Rectal smooth muscle tissue (tissue), 1 donor: ENCODE data around the gene CARD8.
"Not testable (repeated sequence)": the region's sequence is repeated elsewhere in the genome, so short reads cannot be mapped to it uniquely, and the experiment has no call there.

Source experiments
- H3K27ac ChIP-seq: one replicate; pipeline ENCODE4 v1.7.0; 2013; ENCODE audit warnings: low read depth, low read length, inconsistent platforms
- H3K27me3 ChIP-seq: one replicate; pipeline ENCODE4 v1.7.0; 2013; ENCODE audit warnings: low read length; ENCODE audit not compliant: control insufficient read depth, insufficient read depth
- H3K36me3 ChIP-seq: one replicate; pipeline ENCODE4 v1.7.0; 2013; ENCODE audit warnings: low read length; ENCODE audit not compliant: control insufficient read depth, insufficient read depth
- H3K4me1 ChIP-seq: one replicate; pipeline ENCODE4 v1.7.0; 2013; ENCODE audit warnings: low read length; ENCODE audit not compliant: control insufficient read depth, insufficient read depth
- H3K4me3 ChIP-seq: one replicate; pipeline ENCODE4 v1.7.0; 2013; ENCODE audit warnings: low read length
- H3K9ac ChIP-seq: one replicate; pipeline ENCODE4 v1.7.0; 2013; ENCODE audit warnings: low read length

The CARD8 gene

GRCh38 chr19:48290401-48290770 lies 34.7 kb upstream of the CARD8 start:
- Histone ChIP-seq H3K27ac (no peak overlapping the region), H3K27me3 (no peaks in the 10 kb centered on the region), H3K9ac (no peak overlapping the region), H3K4me1 (no peaks in the 10 kb centered on the region), H3K36me3 (peaks cover 2% of the 10 kb centered on the region), H3K4me3 (no peak overlapping the region)

- Histone ChIP-seq H3K27ac (no peak overlapping the region), H3K27me3 (no peaks in the 10 kb centered on the region), H3K36me3 (peaks cover 2% of the 10 kb centered on the region), H3K4me1 (no peaks in the 10 kb centered on the region), H3K9ac (no peak overlapping the region), H3K4me3 (no peak overlapping the region)
These were observed 32.0 kb upstream of the CARD8 start for GRCh38 chr19:48287748-48288147.

GRCh38 chr19:48284896-48285295 lies 29.2 kb upstream of the CARD8 start:
- H3K27ac ChIP-seq, result no peak overlapping the region

GRCh38 chr19:48283908-48284307 lies 28.2 kb upstream of the CARD8 start:
- Histone ChIP-seq H3K4me3 (no peak overlapping the region), H3K27me3 (no peaks in the 10 kb centered on the region), H3K36me3 (peaks cover 2% of the 10 kb centered on the region), H3K9ac (no peak overlapping the region), H3K4me1 (no peaks in the 10 kb centered on the region), H3K27ac (no peak overlapping the region)

More at GRCh38 chr19:48284896-48285295, 29.2 kb upstream of the CARD8 start:
- no peaks in the 10 kb centered on the region for H3K27me3 ChIP-seq
- H3K36me3 ChIP-seq, result peaks cover 2% of the 10 kb centered on the region
- H3K4me3 ChIP-seq, result no peak overlapping the region
- no peaks in the 10 kb centered on the region for H3K4me1 ChIP-seq
- no peak overlapping the region for H3K9ac ChIP-seq

GRCh38 chr19:48279747-48280146 lies 24.0 kb upstream of the CARD8 start:
- H3K4me3 ChIP-seq, result no peak overlapping the region
- no peaks in the 10 kb centered on the region for H3K4me1 ChIP-seq
- no peaks in the 10 kb centered on the region for H3K36me3 ChIP-seq
- no peak overlapping the region for H3K9ac ChIP-seq
- no peak overlapping the region for H3K27ac ChIP-seq
- H3K27me3 ChIP-seq, result no peaks in the 10 kb centered on the region

- Histone ChIP-seq H3K36me3 (no peaks in the 10 kb centered on the region), H3K27ac (no peak overlapping the region), H3K4me1 (no peaks in the 10 kb centered on the region), H3K4me3 (no peak overlapping the region), H3K27me3 (no peaks in the 10 kb centered on the region), H3K9ac (no peak overlapping the region)
These were observed 19.2 kb upstream of the CARD8 start for GRCh38 chr19:48274938-48275337.

- Histone ChIP-seq H3K4me3 (no peak overlapping the region), H3K36me3 (no peaks in the 10 kb centered on the region), H3K9ac (no peak overlapping the region), H3K4me1 (no peaks in the 10 kb centered on the region), H3K27ac (no peak overlapping the region), H3K27me3 (no peaks in the 10 kb centered on the region)
These were observed 18.5 kb upstream of the CARD8 start for GRCh38 chr19:48274173-48274572.

GRCh38 chr19:48271531-48272151 lies 15.9 kb upstream of the CARD8 start:
- Histone ChIP-seq H3K4me1 (no peaks in the 10 kb centered on the region), H3K27ac (no peak overlapping the region), H3K4me3 (peak overlapping the region; percentile 66), H3K36me3 (no peaks in the 10 kb centered on the region), H3K27me3 (no peaks in the 10 kb centered on the region), H3K9ac (no peak overlapping the region)

DNA sequence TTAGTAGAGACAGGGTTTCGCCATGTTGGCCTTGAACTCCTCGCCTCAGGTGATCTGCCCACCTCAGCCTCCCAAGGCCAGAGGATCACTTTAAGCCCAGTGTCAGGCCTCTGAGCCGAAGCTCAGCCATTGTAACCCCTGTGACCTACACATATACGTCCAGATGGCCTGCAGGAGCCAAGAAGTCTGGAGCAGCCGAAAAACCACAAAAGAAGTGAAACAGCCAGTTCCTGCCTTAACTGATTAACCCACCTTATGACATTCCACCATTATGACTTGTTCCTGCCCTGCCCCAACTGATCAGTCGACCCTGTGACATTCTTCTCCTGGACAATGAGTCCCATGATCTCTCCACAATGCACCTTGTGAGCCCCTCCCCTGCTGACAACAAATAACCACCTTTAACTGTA lies 13.9 kb upstream of the CARD8 start:
- not testable (repeated sequence) for H3K9ac ChIP-seq, H3K4me1 ChIP-seq, H3K4me3 ChIP-seq, H3K27me3 ChIP-seq, H3K36me3 ChIP-seq, H3K27ac ChIP-seq

DNA sequence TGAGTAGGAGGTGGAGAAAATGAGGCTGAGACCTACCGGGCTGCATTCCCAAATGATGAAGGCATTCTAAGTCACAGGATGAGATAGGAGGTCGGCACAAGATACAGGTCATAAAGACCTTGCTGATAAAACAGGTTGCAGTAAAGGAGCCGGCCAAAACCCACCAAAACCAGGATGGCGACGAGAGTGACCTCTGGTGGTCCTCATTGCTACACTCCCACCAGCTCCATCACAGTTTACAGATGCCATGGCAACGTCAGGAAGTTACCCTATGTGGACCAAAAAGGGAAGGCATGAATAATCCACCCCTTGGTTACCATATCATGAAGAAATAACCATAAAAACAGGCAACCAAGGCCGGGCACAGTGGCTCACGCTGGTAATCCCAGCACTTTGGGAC lies 9.6 kb upstream of the CARD8 start:
- H3K27me3 ChIP-seq, result not testable (repeated sequence)

GRCh38 chr19:48260359-48260714 lies 4.6 kb upstream of the CARD8 start:
- H3K9ac ChIP-seq, H3K27ac ChIP-seq, H3K27me3 ChIP-seq, H3K4me3 ChIP-seq, H3K36me3 ChIP-seq, H3K4me1 ChIP-seq: not testable (repeated sequence)

More for the DNA sequence above, 9.6 kb upstream of the CARD8 start:
- H3K9ac ChIP-seq, H3K27ac ChIP-seq, H3K4me1 ChIP-seq, H3K36me3 ChIP-seq, H3K4me3 ChIP-seq: not testable (repeated sequence)

- H3K27ac ChIP-seq, H3K9ac ChIP-seq, H3K36me3 ChIP-seq, H3K4me3 ChIP-seq, H3K4me1 ChIP-seq, H3K27me3 ChIP-seq: not testable (repeated sequence)
These were observed 3.3 kb upstream of the CARD8 start for GRCh38 chr19:48258992-48259391.

DNA sequence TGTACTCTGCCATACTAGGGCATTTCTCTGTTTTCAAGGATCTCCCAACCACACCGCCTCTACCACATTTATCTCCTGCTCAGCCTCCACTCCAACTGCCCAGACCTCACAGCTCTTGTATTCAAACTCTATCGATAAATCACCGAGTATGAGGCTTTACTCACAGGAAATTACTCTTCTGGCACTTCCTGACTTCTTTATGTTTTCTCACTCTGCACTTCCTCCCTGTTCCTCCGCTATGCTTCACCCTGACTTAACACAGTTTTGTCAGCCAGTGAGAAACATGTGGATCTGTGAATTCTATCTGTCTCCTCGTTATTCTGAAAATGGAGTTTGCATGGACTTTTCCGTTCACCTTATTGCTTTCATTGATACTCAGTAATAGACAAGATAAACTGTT lies 2.6 kb upstream of the CARD8 start:
- Histone ChIP-seq H3K4me1 (no peaks in the 10 kb centered on the region), H3K27ac (no peak overlapping the region), H3K9ac (no peak overlapping the region), H3K4me3 (no peak overlapping the region), H3K27me3 (no peaks in the 10 kb centered on the region), H3K36me3 (no peaks in the 10 kb centered on the region)
